Measurements from ENCODE around the gene SPX.

GRCh38 chr12:21485998-21486397 is 40.1 kb upstream of the SPX start:
- TF ChIP-seq CTCF (IDR thresholded peaks at IDR 0.05; ENCODE audit: borderline replicate concordance, extremely low read depth, low read length, poor library complexity, severe bottlenecking) (no peak), EZH2 (IDR thresholded peaks at IDR 0.05; ENCODE audit: borderline replicate concordance, low read depth, low read length, severe bottlenecking) (no peak)
